GM04504 (cell line): Measurements from ENCODE around the gene PDE3A.

Source experiments
- DNase-seq: peaks from one replicate; pipeline ENCODE4 v3.0.0-alpha.2; 2012; ENCODE audit warnings: low read depth

The PDE3A gene

DNA sequence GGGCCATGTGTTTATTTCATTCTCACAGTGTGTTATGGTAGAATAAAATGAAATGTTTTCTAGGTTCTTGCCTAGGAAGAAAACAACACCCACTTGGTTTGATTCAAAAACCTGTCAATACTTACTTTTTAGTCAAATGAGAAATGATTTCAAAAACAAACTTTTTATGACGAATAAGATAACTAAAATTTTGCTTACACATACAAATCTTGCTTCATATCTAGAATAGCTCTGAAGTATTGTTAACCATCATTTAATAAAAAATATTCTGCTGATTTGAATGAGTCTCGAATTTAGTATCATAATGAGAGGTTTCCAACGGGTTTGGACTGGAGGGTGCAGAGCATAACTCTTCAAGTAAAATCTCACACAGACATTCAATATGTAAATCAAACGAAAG, 350.0 kb downstream of the PDE3A start:
- no peak for DNase-seq

DNA sequence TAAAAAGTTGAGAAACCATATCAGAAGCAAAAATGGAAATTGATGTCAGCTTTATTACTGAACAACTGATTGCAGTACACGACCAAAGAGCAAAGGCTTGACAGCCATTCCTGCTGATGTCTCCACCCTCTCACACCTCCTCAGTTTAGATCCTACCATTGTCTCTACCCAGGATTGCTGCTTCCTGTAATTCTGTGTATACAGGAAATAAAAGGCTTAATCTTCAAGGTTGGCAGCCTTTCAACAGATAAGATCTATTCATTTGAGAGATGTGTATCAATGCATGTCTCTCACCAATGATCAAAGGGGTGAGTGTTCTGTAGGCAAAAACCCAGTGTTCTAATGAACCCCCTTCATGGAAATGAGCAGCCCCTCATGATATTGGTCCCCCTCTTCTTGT, 353.8 kb downstream of the PDE3A start:
- DNase-seq, result no peak

DNA sequence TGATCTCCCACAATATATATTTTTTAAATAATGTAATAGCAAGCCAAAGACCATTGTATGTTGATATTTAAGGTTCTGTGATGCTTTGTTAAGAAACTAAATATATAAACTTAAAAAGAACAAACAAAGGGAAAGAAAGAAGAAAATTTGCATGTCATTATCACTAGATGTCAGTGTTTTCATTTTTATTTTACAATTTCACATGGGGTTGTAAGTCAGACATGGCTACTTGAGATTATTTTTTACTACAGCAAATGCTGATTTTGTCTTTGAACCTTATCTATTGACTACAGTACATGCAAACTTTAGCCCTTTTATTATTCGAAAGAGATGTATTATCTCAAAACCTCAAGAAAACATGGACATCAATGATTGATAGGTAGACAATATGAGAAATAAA, 362.9 kb downstream of the PDE3A start:
- DNase-seq, result no peak
